Measurements from ENCODE around the gene DMBX1.

The DMBX1 gene

DNA sequence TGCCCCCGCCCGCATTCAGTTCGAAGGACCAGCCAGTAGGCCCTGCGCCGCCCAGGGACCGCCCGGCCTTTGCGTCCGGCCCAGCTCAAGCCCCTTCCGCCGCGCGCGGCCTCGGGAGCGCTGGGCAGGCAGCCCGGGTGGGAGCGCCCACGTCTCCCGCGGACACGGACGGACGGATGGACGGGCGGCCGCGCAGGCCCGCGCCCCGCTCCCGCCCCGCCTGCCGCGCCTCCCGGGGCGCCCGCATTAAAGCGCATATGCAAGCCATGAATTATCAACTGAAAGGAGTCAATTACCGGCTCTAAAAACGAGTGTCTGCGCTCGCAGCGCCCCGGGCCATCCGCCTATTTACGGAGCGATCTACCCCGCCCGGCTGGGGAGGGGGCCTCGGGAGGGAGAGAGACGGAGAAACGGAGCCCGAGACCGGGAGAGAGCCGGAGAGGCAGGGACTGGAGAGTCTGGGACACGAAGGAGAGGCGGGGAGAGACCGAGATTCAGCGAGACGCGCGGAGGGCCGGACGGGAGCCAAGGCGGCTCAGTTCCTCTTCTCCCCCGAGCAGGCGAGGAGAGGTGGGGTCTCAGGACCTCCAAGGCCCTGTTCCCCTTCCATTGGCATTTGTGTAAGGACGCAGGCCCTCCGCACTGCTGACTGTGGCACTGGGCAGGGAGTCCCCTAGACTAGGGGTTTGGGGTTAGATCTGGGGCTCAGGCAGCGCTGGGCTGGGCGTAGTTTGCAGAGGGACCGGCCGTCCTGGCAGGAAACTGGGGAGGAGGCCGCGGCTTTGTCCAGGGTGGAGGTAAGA, 41.3 kb upstream of the DMBX1 start:
- no peak for ATAC-seq

DNA sequence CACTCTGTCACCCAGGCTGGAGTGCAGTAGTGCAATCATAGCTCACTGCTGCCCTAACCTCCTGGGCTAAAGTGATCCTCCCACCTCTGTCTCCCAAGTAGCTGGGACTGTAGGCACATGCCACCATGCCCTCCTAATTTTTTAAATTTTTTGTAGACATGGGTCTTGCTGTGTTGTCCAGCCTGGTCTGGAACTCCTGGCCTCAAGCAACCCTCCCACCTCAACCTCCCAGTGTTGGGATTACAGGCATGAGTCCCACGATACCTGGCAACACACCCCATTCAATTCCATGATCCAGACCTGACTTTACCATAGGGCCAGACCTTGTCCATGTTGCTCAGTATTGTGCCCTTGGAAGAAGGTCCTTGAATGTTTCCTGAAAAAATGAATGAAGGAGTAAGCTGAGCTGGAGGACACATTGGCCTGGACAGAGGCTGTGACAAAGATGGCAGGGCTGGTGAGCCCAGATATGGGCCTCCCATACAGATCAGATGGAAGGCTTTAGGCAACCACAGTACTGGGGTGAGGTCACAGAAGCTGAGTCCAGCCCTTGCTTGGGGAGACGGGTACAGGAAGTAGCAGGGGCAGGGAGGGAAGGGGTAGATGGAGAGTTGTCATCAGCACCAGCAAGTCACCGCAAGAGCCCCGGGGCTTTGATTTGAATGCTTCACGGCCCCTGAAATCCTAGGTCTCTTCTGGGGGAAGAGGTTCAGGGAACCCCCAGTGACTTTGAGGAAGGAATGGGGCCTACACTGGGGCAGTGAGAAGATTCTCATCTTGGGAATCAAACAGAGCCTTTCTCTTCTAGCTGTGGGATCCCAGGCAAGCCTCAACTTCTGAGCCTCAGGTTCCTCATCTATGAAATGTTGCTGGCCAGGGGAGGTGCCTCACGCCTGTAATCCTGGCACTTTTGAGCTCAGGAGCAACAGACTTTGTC, 40.1 kb upstream of the DMBX1 start:
- ATAC-seq = no peak
- no peak for TF ChIP-seq GLIS3 (CRISPR knock-in tag; IDR thresholded peaks at IDR 0.05)
- TF ChIP-seq ARNTL (CRISPR knock-in tag; IDR thresholded peaks at IDR 0.05; ENCODE audit: borderline replicate concordance, low read depth) = no peak

More for the DNA sequence above, 41.3 kb upstream of the DMBX1 start:
- TF ChIP-seq ZFP30 (CRISPR knock-in tag; IDR thresholded peaks at IDR 0.05) (no peak), ZNF565 (CRISPR knock-in tag; conservative IDR thresholded peaks at IDR 0.05; ENCODE audit: low read depth) (no peak), TOX (CRISPR knock-in tag; IDR thresholded peaks at IDR 0.05; ENCODE audit: borderline replicate concordance) (no peak), GLIS3 (CRISPR knock-in tag; IDR thresholded peaks at IDR 0.05) (no peak), ESRRG (CRISPR knock-in tag; IDR thresholded peaks at IDR 0.05) (no peak), TCF4 (CRISPR knock-in tag; IDR thresholded peaks at IDR 0.05; ENCODE audit: borderline replicate concordance) (no peak)
- TF ChIP-seq, protein P1, sequence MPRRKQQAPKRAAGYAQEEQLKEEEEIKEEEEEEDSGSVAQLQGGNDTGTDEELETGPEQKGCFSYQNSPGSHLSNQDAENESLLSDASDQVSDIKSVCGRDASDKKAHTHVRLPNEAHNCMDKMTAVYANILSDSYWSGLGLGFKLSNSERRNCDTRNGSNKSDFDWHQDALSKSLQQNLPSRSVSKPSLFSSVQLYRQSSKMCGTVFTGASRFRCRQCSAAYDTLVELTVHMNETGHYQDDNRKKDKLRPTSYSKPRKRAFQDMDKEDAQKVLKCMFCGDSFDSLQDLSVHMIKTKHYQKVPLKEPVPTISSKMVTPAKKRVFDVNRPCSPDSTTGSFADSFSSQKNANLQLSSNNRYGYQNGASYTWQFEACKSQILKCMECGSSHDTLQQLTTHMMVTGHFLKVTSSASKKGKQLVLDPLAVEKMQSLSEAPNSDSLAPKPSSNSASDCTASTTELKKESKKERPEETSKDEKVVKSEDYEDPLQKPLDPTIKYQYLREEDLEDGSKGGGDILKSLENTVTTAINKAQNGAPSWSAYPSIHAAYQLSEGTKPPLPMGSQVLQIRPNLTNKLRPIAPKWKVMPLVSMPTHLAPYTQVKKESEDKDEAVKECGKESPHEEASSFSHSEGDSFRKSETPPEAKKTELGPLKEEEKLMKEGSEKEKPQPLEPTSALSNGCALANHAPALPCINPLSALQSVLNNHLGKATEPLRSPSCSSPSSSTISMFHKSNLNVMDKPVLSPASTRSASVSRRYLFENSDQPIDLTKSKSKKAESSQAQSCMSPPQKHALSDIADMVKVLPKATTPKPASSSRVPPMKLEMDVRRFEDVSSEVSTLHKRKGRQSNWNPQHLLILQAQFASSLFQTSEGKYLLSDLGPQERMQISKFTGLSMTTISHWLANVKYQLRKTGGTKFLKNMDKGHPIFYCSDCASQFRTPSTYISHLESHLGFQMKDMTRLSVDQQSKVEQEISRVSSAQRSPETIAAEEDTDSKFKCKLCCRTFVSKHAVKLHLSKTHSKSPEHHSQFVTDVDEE (CRISPR knock-in tag; IDR thresholded peaks at IDR 0.05) = no peak

DNA sequence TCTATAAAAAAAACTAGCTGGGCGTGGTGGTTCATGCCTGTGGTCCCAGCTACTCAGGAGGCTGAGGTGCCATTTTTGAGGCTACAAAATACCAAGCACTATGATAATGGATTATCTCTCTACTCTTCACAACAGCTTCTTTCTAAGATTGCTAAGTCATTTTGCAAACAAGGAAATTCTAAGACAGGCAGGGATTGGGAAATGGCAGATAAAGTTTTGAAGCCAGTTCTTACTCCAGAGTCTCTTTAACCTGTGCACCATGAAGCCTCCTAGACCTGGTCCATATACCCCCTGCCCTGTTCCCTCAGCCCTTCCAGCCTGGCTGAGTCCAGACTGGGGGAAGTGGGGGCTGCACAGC, 39.5 kb upstream of the DMBX1 start:
- TF ChIP-seq ARNTL (CRISPR knock-in tag; IDR thresholded peaks at IDR 0.05; ENCODE audit: borderline replicate concordance, low read depth) (no peak), SNAI2 (CRISPR knock-in tag; IDR thresholded peaks at IDR 0.05) (no peak), RARB (CRISPR knock-in tag; IDR thresholded peaks at IDR 0.05) (no peak), ZNF70 (CRISPR knock-in tag; IDR thresholded peaks at IDR 0.05) (no peak), ESRRG (CRISPR knock-in tag; IDR thresholded peaks at IDR 0.05) (no peak), ZFP3 (CRISPR knock-in tag; IDR thresholded peaks at IDR 0.05) (no peak), ZNF8 (CRISPR knock-in tag; IDR thresholded peaks at IDR 0.05) (no peak), TCF4 (CRISPR knock-in tag; IDR thresholded peaks at IDR 0.05; ENCODE audit: borderline replicate concordance) (no peak), CSDC2 (CRISPR knock-in tag; IDR thresholded peaks at IDR 0.05) (no peak)
- TF ChIP-seq, protein P2, sequence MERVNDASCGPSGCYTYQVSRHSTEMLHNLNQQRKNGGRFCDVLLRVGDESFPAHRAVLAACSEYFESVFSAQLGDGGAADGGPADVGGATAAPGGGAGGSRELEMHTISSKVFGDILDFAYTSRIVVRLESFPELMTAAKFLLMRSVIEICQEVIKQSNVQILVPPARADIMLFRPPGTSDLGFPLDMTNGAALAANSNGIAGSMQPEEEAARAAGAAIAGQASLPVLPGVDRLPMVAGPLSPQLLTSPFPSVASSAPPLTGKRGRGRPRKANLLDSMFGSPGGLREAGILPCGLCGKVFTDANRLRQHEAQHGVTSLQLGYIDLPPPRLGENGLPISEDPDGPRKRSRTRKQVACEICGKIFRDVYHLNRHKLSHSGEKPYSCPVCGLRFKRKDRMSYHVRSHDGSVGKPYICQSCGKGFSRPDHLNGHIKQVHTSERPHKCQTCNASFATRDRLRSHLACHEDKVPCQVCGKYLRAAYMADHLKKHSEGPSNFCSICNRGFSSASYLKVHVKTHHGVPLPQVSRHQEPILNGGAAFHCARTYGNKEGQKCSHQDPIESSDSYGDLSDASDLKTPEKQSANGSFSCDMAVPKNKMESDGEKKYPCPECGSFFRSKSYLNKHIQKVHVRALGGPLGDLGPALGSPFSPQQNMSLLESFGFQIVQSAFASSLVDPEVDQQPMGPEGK (CRISPR knock-in tag; IDR thresholded peaks at IDR 0.05; ENCODE audit: borderline replicate concordance) = no peak
- ATAC-seq = no peak

DNA sequence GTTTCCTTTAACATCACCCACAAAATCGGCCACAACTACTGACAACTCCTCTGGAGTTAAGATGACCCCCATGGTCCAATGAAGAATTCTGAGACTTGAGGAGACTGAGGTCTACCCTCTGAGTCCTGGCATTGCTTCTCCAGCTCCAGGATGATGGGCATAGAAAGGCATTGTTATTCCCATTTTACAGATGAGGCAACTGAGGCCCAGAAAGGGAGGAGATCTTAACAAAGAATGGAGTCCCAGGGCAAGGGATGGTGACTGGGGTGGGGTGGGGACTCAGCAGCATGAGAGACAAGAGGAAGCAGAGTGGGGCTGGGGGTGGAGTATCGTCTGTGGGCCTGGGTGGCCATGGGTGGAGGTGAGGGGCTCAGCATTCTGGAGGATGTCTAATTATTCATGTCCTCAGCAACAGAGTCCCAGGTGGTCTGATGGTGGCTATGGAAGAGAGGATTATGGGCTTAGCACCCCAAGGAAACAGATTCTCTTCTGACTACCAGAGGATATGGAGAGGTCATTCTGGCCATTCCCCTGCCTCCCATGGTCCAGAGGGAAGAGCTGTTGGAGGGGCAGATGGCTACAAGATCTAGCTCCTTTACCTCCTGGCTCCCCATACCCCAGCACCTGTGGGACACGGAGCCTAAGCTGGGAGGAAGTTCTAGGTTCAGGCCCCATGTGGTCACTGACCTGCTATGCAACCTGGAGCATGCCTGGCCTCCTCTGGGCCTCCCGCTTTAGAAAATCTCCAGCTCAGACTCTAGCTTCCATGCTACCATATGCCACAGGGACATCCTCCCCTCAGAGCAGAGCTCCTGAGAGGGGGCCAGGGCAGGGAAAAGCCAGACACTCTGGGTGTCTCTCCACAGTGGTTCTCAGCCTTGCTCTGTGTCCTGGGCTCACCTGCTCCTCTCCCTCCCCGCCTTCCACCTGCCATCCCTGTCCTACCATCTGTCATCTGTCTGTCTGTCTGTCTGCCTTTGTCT, 37.4 kb upstream of the DMBX1 start:
- TF ChIP-seq PPARA (CRISPR knock-in tag; IDR thresholded peaks at IDR 0.05; ENCODE audit: borderline replicate concordance) = no peak
- no peak for TF ChIP-seq GLIS3 (CRISPR knock-in tag; IDR thresholded peaks at IDR 0.05)
- TF ChIP-seq SNAI2 (CRISPR knock-in tag; IDR thresholded peaks at IDR 0.05) = no peak
- no peak for TF ChIP-seq ZFP3 (CRISPR knock-in tag; IDR thresholded peaks at IDR 0.05)
- no peak for TF ChIP-seq TCF4 (CRISPR knock-in tag; IDR thresholded peaks at IDR 0.05; ENCODE audit: borderline replicate concordance)
- TF ChIP-seq, protein P3, sequence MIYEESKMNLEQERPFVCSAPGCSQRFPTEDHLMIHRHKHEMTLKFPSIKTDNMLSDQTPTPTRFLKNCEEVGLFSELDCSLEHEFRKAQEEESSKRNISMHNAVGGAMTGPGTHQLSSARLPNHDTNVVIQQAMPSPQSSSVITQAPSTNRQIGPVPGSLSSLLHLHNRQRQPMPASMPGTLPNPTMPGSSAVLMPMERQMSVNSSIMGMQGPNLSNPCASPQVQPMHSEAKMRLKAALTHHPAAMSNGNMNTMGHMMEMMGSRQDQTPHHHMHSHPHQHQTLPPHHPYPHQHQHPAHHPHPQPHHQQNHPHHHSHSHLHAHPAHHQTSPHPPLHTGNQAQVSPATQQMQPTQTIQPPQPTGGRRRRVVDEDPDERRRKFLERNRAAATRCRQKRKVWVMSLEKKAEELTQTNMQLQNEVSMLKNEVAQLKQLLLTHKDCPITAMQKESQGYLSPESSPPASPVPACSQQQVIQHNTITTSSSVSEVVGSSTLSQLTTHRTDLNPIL (CRISPR knock-in tag; IDR thresholded peaks at IDR 0.05; ENCODE audit: low read depth) = no peak
- TF ChIP-seq ZC3H10 (CRISPR knock-in tag; IDR thresholded peaks at IDR 0.05) = no peak
- TF ChIP-seq, protein P4, sequence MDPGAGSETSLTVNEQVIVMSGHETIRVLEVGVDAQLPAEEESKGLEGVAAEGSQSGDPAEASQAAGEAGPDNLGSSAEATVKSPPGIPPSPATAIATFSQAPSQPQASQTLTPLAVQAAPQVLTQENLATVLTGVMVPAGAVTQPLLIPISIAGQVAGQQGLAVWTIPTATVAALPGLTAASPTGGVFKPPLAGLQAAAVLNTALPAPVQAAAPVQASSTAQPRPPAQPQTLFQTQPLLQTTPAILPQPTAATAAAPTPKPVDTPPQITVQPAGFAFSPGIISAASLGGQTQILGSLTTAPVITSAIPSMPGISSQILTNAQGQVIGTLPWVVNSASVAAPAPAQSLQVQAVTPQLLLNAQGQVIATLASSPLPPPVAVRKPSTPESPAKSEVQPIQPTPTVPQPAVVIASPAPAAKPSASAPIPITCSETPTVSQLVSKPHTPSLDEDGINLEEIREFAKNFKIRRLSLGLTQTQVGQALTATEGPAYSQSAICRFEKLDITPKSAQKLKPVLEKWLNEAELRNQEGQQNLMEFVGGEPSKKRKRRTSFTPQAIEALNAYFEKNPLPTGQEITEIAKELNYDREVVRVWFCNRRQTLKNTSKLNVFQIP (CRISPR knock-in tag; IDR thresholded peaks at IDR 0.05; ENCODE audit: borderline replicate concordance, low read depth) = no peak
- no peak for TF ChIP-seq ZNF70 (CRISPR knock-in tag; IDR thresholded peaks at IDR 0.05)
- no peak for TF ChIP-seq ZNF565 (CRISPR knock-in tag; conservative IDR thresholded peaks at IDR 0.05; ENCODE audit: low read depth)
- no peak for TF ChIP-seq ZNF8 (CRISPR knock-in tag; IDR thresholded peaks at IDR 0.05)
- TF ChIP-seq TOX (CRISPR knock-in tag; IDR thresholded peaks at IDR 0.05; ENCODE audit: borderline replicate concordance) = no peak
- no peak for ATAC-seq

All from SK-N-SH treated with all-trans-retinoic acid at 6 μM for 48 hours (cell line).